ENCODE data around the gene CCDC182. TPM values are rescaled to one million over a fixed set of nuclear protein-coding genes. Genes with fewer than 3 reads are reported as not detected.

Gene CCDC182
- total RNA-seq, 1 donor from 2014 or later = not detected

DNA sequence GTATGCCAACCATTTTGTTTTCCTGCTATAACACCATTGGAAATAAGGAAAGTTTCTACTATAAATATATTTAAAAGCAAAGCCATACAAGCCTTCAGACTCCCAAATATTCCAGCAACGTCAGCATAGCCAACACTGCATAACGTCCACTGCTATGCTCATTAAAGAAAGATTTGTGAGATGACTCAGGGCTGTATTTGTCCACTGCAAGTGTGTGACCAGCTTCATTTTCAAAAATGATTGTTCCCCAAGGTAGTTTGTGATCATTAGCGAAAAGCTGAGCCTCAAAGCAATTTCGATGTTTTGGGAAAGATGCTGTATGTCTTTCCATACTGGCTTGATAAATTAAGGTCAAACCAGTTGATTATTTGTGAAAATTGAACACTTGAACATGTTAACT lies 14.9 kb upstream of the CCDC182 start:
- intact Hi-C loops (cut with DNase I) = no loop called here
- DNase-seq (ENCODE audit: low spot score) = no peak
- no peak for ATAC-seq

DNA sequence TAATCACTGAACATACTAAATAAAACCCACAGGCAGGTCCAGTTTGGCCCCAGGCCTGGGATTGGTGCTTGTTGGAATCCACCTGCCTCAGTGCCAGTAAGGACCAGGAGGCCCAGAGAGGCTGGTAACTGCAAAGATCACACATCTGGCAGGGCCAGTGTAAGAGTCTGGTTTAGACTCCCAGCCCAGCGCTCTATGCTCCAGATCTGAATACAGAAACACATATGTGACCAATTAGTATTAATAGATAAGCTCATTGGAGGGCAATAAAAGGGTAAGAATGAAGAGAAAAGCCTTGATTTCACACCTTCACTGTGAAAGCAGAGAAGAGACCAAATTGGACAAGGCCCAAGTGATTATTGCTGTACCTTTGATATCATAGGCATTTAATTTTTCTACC lies 13.6 kb upstream of the CCDC182 start:
- ATAC-seq (no peak), DNase-seq (ENCODE audit: low spot score) (no peak)
- intact Hi-C loops (cut with DNase I) = no loop called here

DNA sequence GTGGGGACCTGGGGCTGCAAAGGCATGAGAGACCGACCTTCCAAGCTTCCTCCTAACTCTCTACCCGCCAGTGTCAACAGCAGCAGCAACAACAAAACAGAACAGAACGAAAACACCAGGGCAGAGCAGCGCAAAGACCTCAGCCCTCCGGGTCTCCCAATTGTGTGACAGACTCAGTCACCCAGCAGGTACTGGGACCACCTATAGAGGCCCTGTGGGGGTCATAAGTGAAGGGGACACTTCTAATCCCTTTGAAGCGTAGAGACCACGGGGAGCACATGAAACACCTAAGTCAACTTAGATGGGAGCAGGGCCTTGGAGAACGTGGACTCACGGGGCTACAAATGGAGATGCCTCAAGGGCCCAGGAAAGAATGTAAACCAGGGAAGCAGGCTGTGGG lies 12.6 kb upstream of the CCDC182 start:
- ATAC-seq = no peak
- intact Hi-C loops (cut with DNase I) = no loop called here
- DNase-seq (ENCODE audit: low spot score) = no peak

DNA sequence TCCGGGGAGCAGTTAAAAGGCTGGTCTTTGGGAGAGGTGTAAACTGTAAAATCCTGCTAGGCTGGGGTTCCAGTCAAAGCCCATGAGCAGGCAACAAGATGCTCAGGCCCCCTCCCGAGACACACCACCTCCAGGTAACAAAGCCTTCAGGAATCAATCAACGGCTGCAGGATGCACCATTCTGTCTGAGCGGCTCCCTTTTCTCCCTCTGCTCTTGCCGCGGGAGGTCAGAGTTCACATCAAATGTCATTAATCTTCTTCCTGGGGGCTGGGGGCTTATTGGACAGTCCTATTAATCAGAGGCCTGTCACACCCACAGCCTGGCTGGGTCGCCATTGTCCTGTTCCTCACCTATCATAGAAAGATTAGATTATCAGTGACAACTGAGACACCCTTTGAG lies 11.9 kb upstream of the CCDC182 start:
- intact Hi-C loops (cut with DNase I) = no loop called here

DNA sequence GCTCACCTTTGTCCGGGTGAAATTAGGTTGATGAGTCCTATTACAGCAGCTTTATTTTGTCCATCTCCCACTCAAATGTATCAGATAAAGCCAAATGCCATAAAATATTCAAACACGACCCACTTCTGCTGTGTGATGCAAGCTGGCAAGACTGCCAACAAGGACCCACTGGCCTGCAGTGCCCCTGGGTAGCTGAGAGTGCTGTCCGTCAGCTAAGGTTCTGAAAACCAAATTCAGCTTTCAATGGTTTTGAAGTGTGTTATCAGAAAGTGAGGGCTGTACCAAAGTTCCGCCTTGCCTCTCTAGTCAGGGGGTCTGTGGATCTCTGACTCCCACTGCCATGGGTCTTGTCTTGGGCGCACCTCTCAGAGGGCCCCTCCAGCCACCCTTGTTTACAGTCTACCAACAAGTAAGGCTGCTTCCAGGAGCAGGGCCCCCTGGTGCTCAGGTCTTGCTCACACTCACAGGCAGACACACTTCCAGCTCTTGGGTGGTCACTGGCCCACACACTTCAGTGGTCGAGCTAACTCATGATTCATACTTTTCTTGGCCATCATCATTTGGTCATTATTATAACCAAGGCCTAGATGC lies 10.5 kb upstream of the CCDC182 start:
- intact Hi-C loops (cut with DNase I) = no loop called here
- no peak for ATAC-seq
- DNase-seq (ENCODE audit: low spot score) = no peak

More for the DNA sequence above, 11.9 kb upstream of the CCDC182 start:
- no peak for DNase-seq (ENCODE audit: low spot score)
- ATAC-seq = no peak

DNA sequence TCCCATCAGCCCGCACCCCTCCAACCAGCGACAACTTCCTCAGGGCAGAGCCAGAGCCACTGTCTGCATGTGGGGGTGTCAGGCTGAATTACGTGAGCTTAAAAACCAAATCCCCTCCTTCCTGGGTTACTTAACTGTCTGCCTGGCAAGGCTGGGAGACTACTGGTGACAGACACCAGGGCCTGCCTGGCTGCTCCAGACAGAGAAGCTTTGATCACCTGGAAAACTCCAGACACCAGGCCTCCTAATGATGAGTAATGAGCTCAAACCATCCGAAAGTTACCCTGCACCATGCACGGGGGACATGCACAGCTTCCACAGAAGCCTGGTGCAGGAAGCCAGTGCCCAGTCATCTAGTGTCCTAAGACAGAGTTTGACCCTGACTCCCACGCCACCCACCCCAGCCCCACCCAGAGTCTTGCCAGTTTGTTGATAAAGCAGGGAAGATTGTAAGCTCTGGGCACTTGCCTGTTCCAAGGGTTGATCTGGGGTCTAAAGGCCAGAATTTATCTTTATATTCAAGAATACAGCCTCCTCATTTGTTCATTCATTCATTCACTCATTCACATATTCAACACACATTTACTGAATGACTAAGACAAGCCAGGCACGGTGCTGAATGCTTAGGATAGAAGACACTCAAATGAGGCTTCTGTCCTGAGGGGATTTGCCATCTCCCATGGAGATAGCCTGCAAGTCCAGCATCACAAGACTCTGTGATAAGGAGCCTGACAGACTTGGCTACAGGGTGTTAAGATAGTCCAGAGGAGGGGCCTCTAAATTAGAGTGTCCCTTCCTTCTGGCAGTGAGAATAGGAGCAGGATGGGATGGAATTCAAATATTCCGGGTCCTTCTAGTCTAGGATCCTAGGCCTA lies 7.2 kb upstream of the CCDC182 start:
- DNase-seq (ENCODE audit: low spot score) (no peak), ATAC-seq (no peak)
- intact Hi-C loops (cut with DNase I) = no loop called here

DNA sequence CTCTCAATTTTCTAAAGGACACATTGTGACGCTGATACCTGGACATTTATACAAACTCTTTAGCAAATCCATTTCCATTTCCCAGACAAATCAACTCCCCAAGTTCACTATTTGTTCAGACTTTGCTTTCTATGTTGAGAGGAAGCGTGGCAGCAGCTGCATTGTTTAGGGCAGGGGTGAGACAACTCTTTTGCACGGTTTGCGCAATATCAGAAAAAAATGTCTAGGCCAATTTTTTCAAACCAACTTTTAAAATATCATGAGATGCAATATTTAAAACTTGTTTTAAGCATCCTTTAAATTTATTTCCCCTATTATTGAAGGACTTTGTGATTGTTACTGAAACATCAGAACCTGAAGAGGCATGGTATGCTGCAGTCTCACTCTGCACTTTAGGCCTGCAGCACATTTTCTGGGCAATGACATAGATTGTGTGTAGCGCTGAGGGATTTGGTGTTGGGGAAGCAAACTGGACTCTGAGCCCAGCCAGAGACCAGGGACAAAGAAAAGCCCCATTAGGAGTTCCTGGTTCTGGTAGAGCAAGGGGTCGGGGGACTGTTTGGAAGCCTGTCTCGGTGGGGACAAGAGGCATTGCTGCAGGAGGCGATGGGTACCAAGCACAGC lies 6.4 kb upstream of the CCDC182 start:
- no peak for DNase-seq (ENCODE audit: low spot score)
- intact Hi-C loops (cut with DNase I) = no loop called here
- ATAC-seq = no peak

DNA sequence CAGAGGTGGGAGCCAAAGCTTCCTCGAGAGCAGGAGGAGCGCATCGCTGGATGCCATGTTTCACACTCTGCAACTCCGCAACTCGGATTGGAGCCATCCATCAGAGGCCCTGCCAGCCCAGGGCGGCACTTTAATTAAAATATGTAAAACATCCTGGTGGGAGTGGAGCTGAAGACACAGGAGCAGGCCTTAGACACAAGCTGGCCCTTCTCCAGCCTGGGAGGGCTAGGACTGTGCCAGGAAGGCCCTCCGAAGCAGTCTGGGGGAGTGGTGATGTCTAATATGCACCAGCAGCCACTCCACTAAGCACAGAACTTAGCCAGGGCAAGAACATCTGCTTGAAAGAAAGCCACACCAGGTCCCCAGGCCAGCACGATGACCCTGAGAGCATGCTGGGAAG lies 5.8 kb upstream of the CCDC182 start:
- DNase-seq (ENCODE audit: low spot score) = no peak
- intact Hi-C loops (cut with DNase I) = no loop called here
- no peak for ATAC-seq

DNA sequence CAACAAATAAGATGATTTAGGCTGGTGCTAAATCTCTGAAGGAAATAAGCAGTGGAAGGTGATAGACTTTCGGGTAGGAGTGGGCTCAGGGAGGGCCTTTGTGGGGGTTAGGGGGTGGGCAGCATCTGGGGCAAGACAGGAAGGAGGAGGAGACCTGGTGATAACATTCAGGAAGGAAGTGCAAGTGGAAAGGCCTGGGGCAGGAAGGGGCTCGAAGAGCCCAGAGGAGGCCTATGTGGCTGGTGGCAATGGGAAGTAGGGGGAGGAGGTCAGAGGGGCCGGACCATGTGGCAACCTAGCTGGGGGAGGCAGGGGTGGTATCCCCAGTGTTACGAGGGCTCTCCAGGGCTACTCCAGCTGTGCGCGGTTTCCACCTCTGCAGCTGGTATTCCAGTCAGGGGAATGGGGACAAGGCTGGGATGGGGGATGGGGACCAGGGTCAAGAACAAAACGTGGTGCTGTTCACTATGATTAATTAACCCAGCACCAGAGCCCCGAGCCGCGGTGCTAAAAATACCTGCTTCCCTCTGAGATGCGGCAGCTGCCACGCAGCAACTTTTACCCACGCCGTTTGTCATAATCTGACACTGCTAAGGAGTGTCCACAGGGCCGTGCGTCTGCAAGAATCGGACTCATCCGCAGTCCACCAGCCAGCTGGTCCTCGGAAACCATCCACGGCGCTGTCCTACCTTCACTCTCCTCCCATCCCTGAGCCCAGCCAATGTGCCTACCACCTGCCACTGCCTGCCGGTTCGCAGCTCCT lies 5.2 kb upstream of the CCDC182 start:
- DNase-seq (ENCODE audit: low spot score) = no peak
- ATAC-seq = no peak
- intact Hi-C loops (cut with DNase I) = no loop called here

DNA sequence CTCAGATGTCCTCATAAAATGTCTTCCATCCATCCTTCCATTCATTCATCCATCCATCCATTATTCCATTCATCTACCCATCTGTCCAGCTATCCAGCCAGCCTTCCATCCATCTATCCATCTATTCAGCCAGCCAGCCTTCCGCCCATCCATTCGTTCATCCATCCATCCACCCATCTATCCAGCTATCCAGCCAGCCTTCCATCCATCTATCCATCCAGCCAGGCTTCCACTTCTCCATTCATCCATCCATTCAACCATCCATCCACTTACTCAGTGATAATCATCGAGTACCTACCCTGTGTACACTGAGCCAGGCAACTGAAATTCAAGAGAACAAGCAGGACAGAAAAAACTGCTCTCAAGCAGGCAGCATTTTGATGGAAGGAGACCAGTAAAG lies 4.6 kb upstream of the CCDC182 start:
- ATAC-seq (no peak), DNase-seq (ENCODE audit: low spot score) (no peak)
- intact Hi-C loops (cut with DNase I) = loop anchor here (10.0 kb wide), 1 partner anchor 615 kb away; no protein-coding TSS in a partner anchor

DNA sequence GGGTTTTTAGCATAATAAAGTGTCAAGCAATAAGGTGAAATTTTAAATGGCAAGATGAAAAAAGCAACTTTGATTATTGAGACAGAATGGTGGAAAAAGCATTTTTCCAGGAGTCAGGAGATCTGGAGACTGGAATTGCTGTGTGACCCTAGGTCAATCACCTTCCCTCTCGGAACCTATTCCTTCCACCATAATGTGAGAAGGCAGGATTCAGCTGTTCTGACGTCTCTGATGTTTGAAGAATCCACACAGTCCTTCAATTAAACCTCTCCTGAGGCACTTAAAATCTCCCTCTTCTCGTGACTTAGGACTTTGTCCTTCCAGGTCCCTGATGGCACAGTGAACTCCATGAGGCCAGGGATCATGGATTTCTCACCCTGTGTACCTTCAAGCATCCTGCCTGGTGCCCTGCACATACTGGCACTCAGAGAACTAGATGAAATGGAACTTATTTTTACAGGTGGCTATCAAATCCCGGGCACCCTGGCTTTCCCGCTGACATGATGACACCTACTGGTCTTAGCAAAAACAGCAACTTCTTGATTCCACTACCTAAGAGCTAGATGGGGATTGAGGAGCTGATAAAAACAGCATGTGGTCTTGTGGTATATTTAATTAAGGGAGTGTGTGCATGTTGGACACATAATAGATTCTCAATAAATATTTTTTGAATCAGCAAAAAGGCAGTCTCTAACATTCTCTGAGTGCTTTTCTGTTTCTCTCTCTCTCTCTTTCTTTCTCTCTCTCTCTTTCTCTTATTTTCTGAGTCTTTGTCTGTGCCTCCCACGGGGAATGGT lies 2.3 kb upstream of the CCDC182 start:
- intact Hi-C loops (cut with DNase I) = loop anchor here (10.0 kb wide), 1 partner anchor 613 kb away; no protein-coding TSS in a partner anchor
- DNase-seq (ENCODE audit: low spot score) (no peak), ATAC-seq (peak; percentile 39)

DNA sequence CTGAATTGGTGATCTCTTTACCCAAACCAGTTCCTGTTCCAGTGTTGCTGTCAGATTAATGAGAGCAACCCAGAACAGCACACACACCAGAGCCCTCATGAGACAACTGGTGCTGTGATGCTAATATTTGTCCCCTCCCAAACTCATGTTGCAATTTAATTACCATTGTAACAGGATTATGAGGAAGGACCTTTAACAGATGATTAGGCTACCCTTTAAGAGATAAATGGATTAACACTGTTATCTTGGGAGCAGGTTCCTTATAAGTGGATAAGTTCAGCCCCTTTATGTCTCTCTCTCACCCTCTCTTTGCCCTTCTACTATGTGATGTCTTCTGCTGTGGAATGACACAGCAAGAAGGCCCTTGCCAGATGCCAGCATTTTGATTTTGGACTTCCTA lies 1.1 kb upstream of the CCDC182 start:
- DNase-seq (ENCODE audit: low spot score) (no peak), ATAC-seq (no peak)
- intact Hi-C loops (cut with DNase I) = loop anchor here (10.0 kb wide), 1 partner anchor 611 kb away; no protein-coding TSS in a partner anchor

DNA sequence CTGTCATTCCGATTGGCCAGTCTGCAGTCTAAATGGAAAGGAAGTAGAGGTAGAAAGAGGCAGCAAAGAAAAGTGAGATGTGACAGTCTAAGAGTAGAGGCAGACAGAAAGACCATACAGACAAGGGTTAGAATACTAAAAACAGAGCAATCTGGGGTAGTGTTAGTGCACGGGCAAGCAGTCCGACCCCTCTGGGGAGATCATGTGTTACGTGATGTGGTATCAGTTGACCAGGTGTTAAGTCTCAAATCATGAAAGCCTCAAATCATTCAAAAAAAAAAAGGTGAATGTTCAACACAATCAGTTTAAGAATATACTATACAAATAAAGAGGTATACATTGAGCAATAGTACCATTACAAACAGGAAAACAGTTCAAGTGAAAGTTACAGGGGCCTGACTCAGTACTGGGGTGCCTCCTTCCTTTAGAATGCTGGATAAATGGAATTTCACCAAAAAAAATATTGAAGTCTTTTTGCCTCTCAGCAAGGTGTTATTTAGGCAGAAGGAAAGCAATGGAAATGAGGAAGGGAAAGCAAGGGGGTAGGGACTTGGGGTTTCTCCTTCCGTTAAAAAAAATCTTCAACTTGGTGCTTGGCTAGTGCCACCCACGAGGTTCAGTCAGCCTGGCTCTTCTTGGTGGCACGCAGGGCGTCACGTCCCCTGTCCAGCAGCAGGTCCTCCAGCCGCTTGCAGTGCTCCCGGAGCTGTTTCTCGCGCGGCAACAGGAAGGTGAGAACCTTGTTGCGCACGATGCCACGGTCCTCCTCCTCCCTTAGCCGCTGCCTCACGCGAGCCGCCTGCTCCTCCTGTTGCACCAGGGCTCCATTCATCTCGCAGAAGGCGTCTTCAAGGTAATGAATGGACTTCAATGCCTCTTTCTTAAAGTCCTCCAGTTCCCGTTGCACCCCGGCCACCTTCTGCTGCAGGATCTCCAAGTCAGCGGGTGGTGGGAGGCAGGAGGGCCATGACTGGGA lies 616 bp downstream of the CCDC182 start:
- ATAC-seq (no peak), DNase-seq (ENCODE audit: low spot score) (no peak)
- intact Hi-C loops (cut with DNase I) = loop anchor here (10.0 kb wide), 1 partner anchor 610 kb away; no protein-coding TSS in a partner anchor

DNA sequence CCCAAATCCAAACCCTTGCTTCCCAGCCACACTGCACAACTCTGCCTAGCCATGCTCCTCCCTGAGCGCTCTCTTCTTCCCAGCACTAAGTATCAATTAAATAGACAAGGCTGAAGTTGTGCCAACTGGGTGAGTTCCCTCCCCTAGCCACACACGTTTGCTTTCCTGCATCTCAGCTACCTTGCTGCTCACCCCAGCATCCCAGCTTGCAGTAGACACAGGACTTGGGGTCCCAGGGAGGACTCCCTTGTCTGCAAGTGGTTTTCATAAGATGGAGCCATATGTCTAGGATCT lies 4.9 kb downstream of the CCDC182 start:
- ATAC-seq = no peak
- no peak for DNase-seq (ENCODE audit: low spot score)
- intact Hi-C loops (cut with DNase I) = loop anchor here (10.0 kb wide), 1 partner anchor 605 kb away; no protein-coding TSS in a partner anchor

DNA sequence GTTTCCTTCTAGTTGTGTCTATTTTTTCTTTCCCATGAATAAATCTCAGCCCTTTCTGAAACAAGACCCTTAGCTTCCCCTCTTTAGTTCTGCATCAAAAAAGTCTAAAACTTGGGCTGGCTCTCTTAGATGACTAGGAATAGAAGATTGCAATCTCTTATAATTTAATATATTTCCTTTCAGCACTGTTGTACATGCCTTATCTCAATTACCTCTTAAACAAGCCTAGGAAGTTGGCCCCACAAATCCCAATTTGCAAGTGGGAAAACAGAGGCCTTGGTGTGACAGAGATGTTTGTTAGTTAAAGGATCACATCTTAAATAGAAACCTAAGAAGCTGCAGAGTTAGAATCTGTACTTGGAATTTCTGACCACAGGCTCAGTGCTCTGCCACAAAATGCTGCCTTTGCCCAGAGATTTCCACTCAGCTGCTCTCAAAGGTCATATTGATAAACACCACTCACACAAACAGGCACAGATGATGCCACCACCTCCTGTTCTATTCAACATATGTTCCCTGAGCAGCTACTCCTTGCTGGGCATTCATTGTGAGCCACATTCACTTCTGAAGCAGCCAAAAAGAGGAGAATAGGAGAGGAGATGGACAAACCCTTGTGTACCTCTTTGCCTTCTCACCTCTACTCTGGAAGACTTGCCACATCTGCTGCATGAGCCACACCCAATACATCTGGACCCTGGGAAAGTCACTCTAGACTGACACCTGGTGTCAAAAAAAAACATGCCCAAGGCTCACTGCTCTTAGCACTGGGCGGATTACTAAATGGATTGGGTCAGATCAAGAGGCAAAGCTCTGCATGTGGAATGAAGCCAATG lies 5.5 kb downstream of the CCDC182 start:
- intact Hi-C loops (cut with DNase I) = loop anchor here (10.0 kb wide), 1 partner anchor 605 kb away; no protein-coding TSS in a partner anchor
- no peak for DNase-seq (ENCODE audit: low spot score)
- ATAC-seq = no peak

DNA sequence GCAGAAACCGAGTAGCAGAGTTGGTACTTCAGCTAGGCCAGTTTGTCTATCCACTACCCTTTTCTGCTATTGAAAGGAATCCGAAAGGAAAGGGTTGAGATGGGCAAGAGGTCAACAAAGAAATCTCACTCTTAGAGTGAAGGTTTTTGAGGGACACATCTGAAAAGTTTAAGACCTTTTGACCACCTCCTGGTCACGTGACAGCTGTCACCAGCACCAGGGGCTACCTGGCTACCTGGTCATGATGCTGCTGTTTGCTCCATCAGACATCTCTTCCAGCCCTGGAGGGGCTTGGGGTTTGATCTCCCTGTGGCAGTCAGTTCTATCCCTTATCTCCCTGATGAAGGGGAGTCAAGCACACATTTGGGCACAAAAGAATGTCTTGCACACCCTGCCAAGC lies 7.6 kb downstream of the CCDC182 start:
- ATAC-seq = no peak
- intact Hi-C loops (cut with DNase I) = no loop called here
- DNase-seq (ENCODE audit: low spot score) = no peak

DNA sequence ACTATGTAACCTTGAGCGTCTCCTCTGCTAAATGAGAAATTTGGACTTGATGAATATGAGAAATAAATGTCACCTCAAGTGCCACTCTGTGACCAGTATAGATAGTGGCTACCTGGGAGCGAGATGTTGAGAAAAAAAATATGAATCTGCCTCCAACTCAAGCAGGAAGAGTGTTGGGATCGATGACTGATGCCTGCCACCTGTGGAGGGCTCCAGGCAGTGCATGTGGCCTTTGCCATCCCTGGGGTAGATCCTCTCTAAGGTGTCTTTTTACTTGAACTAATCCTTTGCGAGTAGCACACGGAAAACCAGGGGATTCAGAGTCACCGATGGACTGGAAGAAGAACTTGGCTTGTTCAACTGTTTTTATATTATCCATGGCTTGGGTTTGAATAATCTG lies 9.4 kb downstream of the CCDC182 start:
- intact Hi-C loops (cut with DNase I) = no loop called here
- ATAC-seq (no peak), DNase-seq (ENCODE audit: low spot score) (no peak)
